Stomach (tissue), 4 donors: ENCODE results near the gene ARL2.

Experiments
- CTCF ChIP-seq, 7 experiments: fragments of 450-650 bp in 4 of 7; fragments of 200-600 bp in 3 of 7; sonication (generic) in 3 of 7; IDR thresholded peaks; one replicate each; pipeline ENCODE4 v1.5.1; 2016 to 2019; ENCODE audit warnings: antibody characterized with exemption in 7 of 7, control low read depth in 2 of 7, mild to moderate bottlenecking in 1 of 7
- POLR2A ChIP-seq, 4 donors: fragments of 450-650 bp; IDR thresholded peaks; one replicate each; pipeline ENCODE4 v1.6.1; 2016; ENCODE audit warnings: antibody characterized with exemption in 4 of 4, control low read depth in 2 of 4, mild to moderate bottlenecking in 1 of 4, moderate library complexity in 1 of 4
- POLR2AphosphoS5 ChIP-seq, 3 donors: sonication (generic); formaldehyde crosslinking; IDR thresholded peaks; one replicate each; pipeline ENCODE4 v1.6.1; 2016; ENCODE audit warnings: antibody characterized with exemption in 3 of 3

GRCh38 chr11:65036931-65037330 lies 23.0 kb downstream of the ARL2 start:
- TF ChIP-seq POLR2AphosphoS5 (IDR thresholded peaks at IDR 0.05), result peak in 1 of 3 donors; percentile 7
- no peak for TF ChIP-seq CTCF (IDR thresholded peaks at IDR 0.05)
- no peak for TF ChIP-seq POLR2A (IDR thresholded peaks at IDR 0.05)
